ENCODE measurements around the gene TMEM60. TPM values are rescaled to one million over a fixed set of nuclear protein-coding genes. Genes with fewer than 3 reads are reported as not detected.
"Not testable (repeated sequence)": the region's sequence is repeated elsewhere in the genome, so short reads cannot be mapped to it uniquely, and the experiment has no call there.

TMEM60 gene
- total RNA-seq, 1 donor from 2014 or later, result 11.0 TPM

- Mint-ChIP-seq H3K4me3 (no peak overlapping the region), H3K27ac (no peak overlapping the region), H3K36me3 (ENCODE audit: low read depth) (peaks cover 26% of the 10 kb centered on the region), H3K4me1 (ENCODE audit: low read depth) (peaks cover 2% of the 10 kb centered on the region), H3K27me3 (ENCODE audit: insufficient read depth) (no peaks in the 10 kb centered on the region), H3K9me3 (no peaks in the 10 kb centered on the region)
- DNase-seq (ENCODE audit: low spot score), result no peak
- intact Hi-C loops (cut with micrococcal nuclease), result no loop called here
Observed at GRCh38 chr7:77786018-77786417, 12.2 kb downstream of the TMEM60 start.

GRCh38 chr7:77784426-77784825 is 13.8 kb downstream of the TMEM60 start:
- H3K27me3 Mint-ChIP-seq (ENCODE audit: insufficient read depth); DNase-seq (ENCODE audit: low spot score); H3K9me3 Mint-ChIP-seq; intact Hi-C loops (cut with micrococcal nuclease); H3K4me3 Mint-ChIP-seq; H3K4me1 Mint-ChIP-seq (ENCODE audit: low read depth); H3K27ac Mint-ChIP-seq: not testable (repeated sequence)
- peaks cover 32% of the 10 kb centered on the region for H3K36me3 Mint-ChIP-seq (ENCODE audit: low read depth)

- Mint-ChIP-seq H3K27me3 (ENCODE audit: insufficient read depth) (no peaks in the 10 kb centered on the region), H3K4me1 (ENCODE audit: low read depth) (peaks cover 8% of the 10 kb centered on the region), H3K9me3 (no peaks in the 10 kb centered on the region), H3K4me3 (no peak overlapping the region), H3K36me3 (ENCODE audit: low read depth) (peaks cover 35% of the 10 kb centered on the region), H3K27ac (no peak overlapping the region)
- DNase-seq (ENCODE audit: low spot score), result no peak
- intact Hi-C loops (cut with micrococcal nuclease), result no loop called here
Observed at GRCh38 chr7:77783545-77783944, 14.7 kb downstream of the TMEM60 start.

GRCh38 chr7:77783111-77783510 is 15.1 kb downstream of the TMEM60 start:
- H3K9me3 Mint-ChIP-seq, result no peaks in the 10 kb centered on the region
- H3K4me1 Mint-ChIP-seq (ENCODE audit: low read depth), result peaks cover 8% of the 10 kb centered on the region
- intact Hi-C loops (cut with micrococcal nuclease), result no loop called here
- no peak overlapping the region for H3K4me3 Mint-ChIP-seq
- peaks cover 39% of the 10 kb centered on the region for H3K36me3 Mint-ChIP-seq (ENCODE audit: low read depth)
- H3K27me3 Mint-ChIP-seq (ENCODE audit: insufficient read depth), result no peaks in the 10 kb centered on the region
- no peak for DNase-seq (ENCODE audit: low spot score)
- H3K27ac Mint-ChIP-seq, result no peak overlapping the region

- H3K4me1 Mint-ChIP-seq (ENCODE audit: low read depth), result peaks cover 8% of the 10 kb centered on the region
- H3K9me3 Mint-ChIP-seq, result no peaks in the 10 kb centered on the region
- DNase-seq (ENCODE audit: low spot score), result no peak
- H3K27ac Mint-ChIP-seq, result no peak overlapping the region
- no peaks in the 10 kb centered on the region for H3K27me3 Mint-ChIP-seq (ENCODE audit: insufficient read depth)
- intact Hi-C loops (cut with micrococcal nuclease), result no loop called here
- peaks cover 40% of the 10 kb centered on the region for H3K36me3 Mint-ChIP-seq (ENCODE audit: low read depth)
- no peak overlapping the region for H3K4me3 Mint-ChIP-seq
Observed at GRCh38 chr7:77782383-77782782, 15.9 kb downstream of the TMEM60 start.

GRCh38 chr7:77778535-77778934 is 19.7 kb downstream of the TMEM60 start:
- Mint-ChIP-seq H3K27ac (no peak overlapping the region), H3K36me3 (ENCODE audit: low read depth) (peaks cover 40% of the 10 kb centered on the region), H3K9me3 (no peaks in the 10 kb centered on the region), H3K4me3 (no peak overlapping the region), H3K27me3 (ENCODE audit: insufficient read depth) (no peaks in the 10 kb centered on the region), H3K4me1 (ENCODE audit: low read depth) (peaks cover 8% of the 10 kb centered on the region)
- DNase-seq (ENCODE audit: low spot score), result no peak
- intact Hi-C loops (cut with micrococcal nuclease), result no loop called here

GRCh38 chr7:77771901-77772300 is 26.3 kb downstream of the TMEM60 start:
- Mint-ChIP-seq H3K9me3 (no peaks in the 10 kb centered on the region), H3K27ac (no peak overlapping the region), H3K27me3 (ENCODE audit: insufficient read depth) (no peaks in the 10 kb centered on the region), H3K36me3 (ENCODE audit: low read depth) (peaks cover 24% of the 10 kb centered on the region), H3K4me1 (ENCODE audit: low read depth) (no peaks in the 10 kb centered on the region), H3K4me3 (no peak overlapping the region)
- intact Hi-C loops (cut with micrococcal nuclease), result no loop called here
- no peak for DNase-seq (ENCODE audit: low spot score)

- Mint-ChIP-seq H3K36me3 (ENCODE audit: low read depth) (peaks cover 21% of the 10 kb centered on the region), H3K4me1 (ENCODE audit: low read depth) (no peaks in the 10 kb centered on the region), H3K4me3 (no peak overlapping the region), H3K27me3 (ENCODE audit: insufficient read depth) (no peaks in the 10 kb centered on the region), H3K27ac (no peak overlapping the region), H3K9me3 (no peaks in the 10 kb centered on the region)
- intact Hi-C loops (cut with micrococcal nuclease), result no loop called here
- no peak for DNase-seq (ENCODE audit: low spot score)
Observed at GRCh38 chr7:77770316-77770715, 27.9 kb downstream of the TMEM60 start.

- peaks cover 6% of the 10 kb centered on the region for H3K4me1 Mint-ChIP-seq (ENCODE audit: low read depth)
- no peaks in the 10 kb centered on the region for H3K27me3 Mint-ChIP-seq (ENCODE audit: insufficient read depth)
Observed at GRCh38 chr7:77766801-77767605, 31.2 kb downstream of the TMEM60 start.

GRCh38 chr7:77765906-77766800 is 32.1 kb downstream of the TMEM60 start:
- peaks cover 16% of the 10 kb centered on the region for H3K36me3 Mint-ChIP-seq (ENCODE audit: low read depth)
- peaks cover 6% of the 10 kb centered on the region for H3K4me1 Mint-ChIP-seq (ENCODE audit: low read depth)
- H3K4me3 Mint-ChIP-seq, result no peak overlapping the region
- no peak for DNase-seq (ENCODE audit: low spot score)
- H3K9me3 Mint-ChIP-seq, result no peaks in the 10 kb centered on the region
- intact Hi-C loops (cut with micrococcal nuclease), result no loop called here
- H3K27ac Mint-ChIP-seq, result no peak overlapping the region
- no peaks in the 10 kb centered on the region for H3K27me3 Mint-ChIP-seq (ENCODE audit: insufficient read depth)

More at GRCh38 chr7:77766801-77767605, 31.2 kb downstream of the TMEM60 start:
- no peak overlapping the region for H3K4me3 Mint-ChIP-seq
- no peak for DNase-seq (ENCODE audit: low spot score)
- intact Hi-C loops (cut with micrococcal nuclease), result no loop called here
- H3K36me3 Mint-ChIP-seq (ENCODE audit: low read depth), result peaks cover 16% of the 10 kb centered on the region
- peak overlapping the region; percentile 3 for H3K27ac Mint-ChIP-seq
- H3K9me3 Mint-ChIP-seq, result no peaks in the 10 kb centered on the region

- intact Hi-C loops (cut with micrococcal nuclease), result no loop called here
- Mint-ChIP-seq H3K4me1 (ENCODE audit: low read depth) (peaks cover 6% of the 10 kb centered on the region), H3K9me3 (no peaks in the 10 kb centered on the region), H3K27me3 (ENCODE audit: insufficient read depth) (no peaks in the 10 kb centered on the region), H3K4me3 (no peak overlapping the region), H3K36me3 (ENCODE audit: low read depth) (peaks cover 16% of the 10 kb centered on the region), H3K27ac (no peak overlapping the region)
- no peak for DNase-seq (ENCODE audit: low spot score)
Observed at GRCh38 chr7:77765481-77765880, 32.8 kb downstream of the TMEM60 start.

GRCh38 chr7:77760809-77761453 is 37.3 kb downstream of the TMEM60 start:
- Mint-ChIP-seq H3K36me3 (ENCODE audit: low read depth) (peaks cover 11% of the 10 kb centered on the region), H3K4me1 (ENCODE audit: low read depth) (peaks cover 23% of the 10 kb centered on the region), H3K27me3 (ENCODE audit: insufficient read depth) (no peaks in the 10 kb centered on the region), H3K4me3 (no peak overlapping the region), H3K9me3 (no peaks in the 10 kb centered on the region), H3K27ac (no peak overlapping the region)
- DNase-seq (ENCODE audit: low spot score), result no peak
- intact Hi-C loops (cut with micrococcal nuclease), result no loop called here
